T-helper 2 cell treated with Interferon-gamma antibody and Interleukin-4, amounts not matched to agents 5 μg/mL and 100 μg/mL, for 36 hours (primary cell): ENCODE measurements around the gene TRAM2.

ENCODE experiments used
- DNase-seq: peaks from one replicate; pipeline ENCODE4 v3.0.0; 2021; ENCODE audit warnings: low spot score
- H3K27ac Mint-ChIP-seq: one replicate; pipeline ENCODE4 v1.8.0; 2021; ENCODE audit warnings: mild to moderate bottlenecking, mixed read lengths
- H3K27me3 Mint-ChIP-seq: one replicate; pipeline ENCODE4 v1.8.0; 2021; ENCODE audit warnings: low read depth, mixed read lengths
- H3K36me3 Mint-ChIP-seq: one replicate; pipeline ENCODE4 v1.8.0; 2021; ENCODE audit warnings: low read depth, mixed read lengths
- H3K4me1 Mint-ChIP-seq: one replicate; pipeline ENCODE4 v1.8.0; 2021; ENCODE audit warnings: low read depth, mixed read lengths
- H3K4me3 Mint-ChIP-seq: one replicate; pipeline ENCODE4 v1.8.0; 2022; ENCODE audit warnings: mild to moderate bottlenecking, moderate library complexity, mixed read lengths
- H3K9me3 Mint-ChIP-seq: one replicate; pipeline ENCODE4 v1.8.0; 2021; ENCODE audit warnings: mixed read lengths

The TRAM2 gene

DNA sequence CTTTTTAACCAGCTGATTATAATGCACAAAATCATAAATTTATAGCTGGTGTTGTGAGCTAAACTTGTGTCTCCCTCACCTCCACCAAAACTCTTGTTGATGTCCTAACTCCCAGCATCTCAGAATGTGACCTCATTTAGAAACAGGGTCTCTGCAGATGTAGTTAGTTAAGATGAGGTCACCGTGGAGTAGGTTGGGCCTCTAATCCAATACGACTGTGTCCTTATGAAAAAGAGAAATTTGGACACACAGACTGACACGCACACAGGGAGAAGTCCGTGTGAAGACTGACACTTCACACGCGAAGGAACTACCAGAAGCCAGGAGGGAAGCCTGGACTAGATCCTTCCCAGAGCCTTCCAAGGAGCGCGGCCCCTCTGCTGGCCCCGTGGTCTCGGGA lies 46.5 kb downstream of the TRAM2 start:
- Mint-ChIP-seq H3K27ac (no peak overlapping the region), H3K27me3 (no peaks in the 10 kb centered on the region)

GRCh38 chr6:52529311-52529710 lies 47.5 kb downstream of the TRAM2 start:
- no peaks in the 10 kb centered on the region for H3K27me3 Mint-ChIP-seq
- no peak overlapping the region for H3K27ac Mint-ChIP-seq
- H3K36me3 Mint-ChIP-seq: peaks cover 5% of the 10 kb centered on the region
- H3K9me3 Mint-ChIP-seq: no peaks in the 10 kb centered on the region
- H3K4me3 Mint-ChIP-seq: no peak overlapping the region
- DNase-seq: no peak
- H3K4me1 Mint-ChIP-seq: peaks cover 10% of the 10 kb centered on the region

More for the DNA sequence above, 46.5 kb downstream of the TRAM2 start:
- Mint-ChIP-seq H3K4me1 (peaks cover 18% of the 10 kb centered on the region), H3K4me3 (no peak overlapping the region), H3K9me3 (no peaks in the 10 kb centered on the region), H3K36me3 (peaks cover 11% of the 10 kb centered on the region)
- no peak for DNase-seq

GRCh38 chr6:52527436-52527835 lies 49.4 kb downstream of the TRAM2 start:
- H3K27ac Mint-ChIP-seq: no peak overlapping the region
- H3K27me3 Mint-ChIP-seq: no peaks in the 10 kb centered on the region
- H3K36me3 Mint-ChIP-seq: no peaks in the 10 kb centered on the region
- DNase-seq: no peak
- H3K4me3 Mint-ChIP-seq: no peak overlapping the region
- no peaks in the 10 kb centered on the region for H3K9me3 Mint-ChIP-seq
- H3K4me1 Mint-ChIP-seq: peaks cover 17% of the 10 kb centered on the region

DNA sequence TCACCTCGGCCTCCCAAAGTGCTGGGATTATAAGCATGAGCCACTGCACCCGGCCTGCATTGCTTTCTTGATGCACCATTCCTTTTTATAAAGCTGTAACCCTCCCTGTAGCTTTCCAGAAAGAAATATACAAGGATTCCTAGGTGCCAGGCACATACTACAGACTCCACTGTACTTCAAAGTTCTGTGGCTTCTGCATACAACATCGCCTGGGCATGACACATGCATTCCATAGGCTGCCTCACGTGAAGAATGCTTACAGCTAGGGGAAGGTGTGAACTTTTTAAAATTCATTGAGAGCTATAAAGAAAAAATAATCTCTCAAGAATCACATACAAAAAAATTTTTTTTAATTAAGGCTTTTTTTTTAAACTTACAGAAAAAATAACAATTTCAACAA lies 50.2 kb downstream of the TRAM2 start:
- Mint-ChIP-seq H3K27ac (no peak overlapping the region), H3K27me3 (no peaks in the 10 kb centered on the region)
- DNase-seq: no peak

DNA sequence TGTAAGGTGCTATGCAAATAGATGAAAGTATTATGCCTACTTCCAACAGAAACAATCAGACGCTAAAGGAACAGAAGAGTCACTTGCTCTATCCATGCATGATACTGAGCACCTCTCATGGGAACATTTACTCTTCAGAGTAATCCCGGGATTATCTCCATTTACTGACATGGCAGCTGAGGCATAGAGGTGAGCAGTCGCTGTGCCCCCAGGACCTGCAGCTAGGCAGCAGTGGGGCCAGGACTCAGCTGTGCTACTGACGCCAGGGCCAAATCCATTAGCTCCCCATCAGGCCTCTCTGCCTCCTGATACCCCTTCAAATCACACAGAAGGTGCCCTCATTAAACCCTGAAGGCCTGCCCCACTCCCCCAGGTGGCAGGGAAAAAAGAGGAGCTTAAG lies 51.9 kb downstream of the TRAM2 start:
- no peaks in the 10 kb centered on the region for H3K9me3 Mint-ChIP-seq
- peaks cover 16% of the 10 kb centered on the region for H3K4me1 Mint-ChIP-seq
- H3K27ac Mint-ChIP-seq: no peak overlapping the region
- DNase-seq: no peak
- H3K4me3 Mint-ChIP-seq: no peak overlapping the region
- no peaks in the 10 kb centered on the region for H3K36me3 Mint-ChIP-seq
- no peaks in the 10 kb centered on the region for H3K27me3 Mint-ChIP-seq

More for the DNA sequence above, 50.2 kb downstream of the TRAM2 start:
- Mint-ChIP-seq H3K4me3 (no peak overlapping the region), H3K36me3 (no peaks in the 10 kb centered on the region), H3K9me3 (no peaks in the 10 kb centered on the region), H3K4me1 (peaks cover 17% of the 10 kb centered on the region)

DNA sequence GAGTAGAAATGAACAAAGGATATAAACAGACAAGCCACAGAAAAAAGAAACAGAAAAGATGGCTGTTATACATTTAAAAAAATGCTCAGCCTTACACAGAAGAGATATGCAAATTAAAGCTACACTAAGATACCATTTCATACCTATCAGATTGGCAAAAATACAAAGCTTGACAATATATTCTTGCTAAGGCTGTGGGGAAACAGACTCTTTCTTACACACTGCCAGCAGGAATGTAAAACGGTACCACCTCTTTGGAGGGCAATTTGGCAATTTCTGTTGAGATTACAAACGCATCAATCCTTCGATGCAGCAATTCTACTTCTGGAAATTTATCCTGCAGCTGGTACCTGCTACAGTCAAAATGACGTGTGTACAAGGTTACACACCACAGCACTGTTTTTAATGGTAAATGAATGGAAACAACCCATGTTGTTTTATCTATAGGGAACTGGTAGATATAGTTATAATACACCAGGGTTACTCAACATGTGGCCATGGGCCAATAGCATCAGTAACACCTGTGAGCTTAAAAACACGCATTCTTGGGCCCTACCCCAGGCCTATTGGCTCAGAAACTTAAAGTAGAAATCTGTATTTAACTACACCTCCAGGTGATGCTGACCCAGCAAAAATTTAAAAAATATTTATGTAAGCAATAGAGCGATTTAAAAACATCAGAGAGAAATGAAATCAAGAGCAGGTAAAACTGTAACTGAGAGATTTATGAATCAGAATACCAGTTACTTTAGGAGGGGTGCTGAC lies 53.3 kb downstream of the TRAM2 start:
- DNase-seq: no peak
- H3K27ac Mint-ChIP-seq: no peak overlapping the region

GRCh38 chr6:52522655-52523054 lies 54.2 kb downstream of the TRAM2 start:
- Mint-ChIP-seq H3K4me3 (no peak overlapping the region), H3K4me1 (peaks cover 16% of the 10 kb centered on the region), H3K9me3 (no peaks in the 10 kb centered on the region), H3K27me3 (no peaks in the 10 kb centered on the region), H3K27ac (no peak overlapping the region), H3K36me3 (peaks cover 7% of the 10 kb centered on the region)
- no peak for DNase-seq

More for the DNA sequence above, 53.3 kb downstream of the TRAM2 start:
- Mint-ChIP-seq H3K4me1 (peaks cover 13% of the 10 kb centered on the region), H3K36me3 (peaks cover 7% of the 10 kb centered on the region), H3K27me3 (no peaks in the 10 kb centered on the region), H3K9me3 (no peaks in the 10 kb centered on the region), H3K4me3 (no peak overlapping the region)

- H3K4me1 Mint-ChIP-seq: peaks cover 17% of the 10 kb centered on the region
- H3K27me3 Mint-ChIP-seq: no peaks in the 10 kb centered on the region
- H3K9me3 Mint-ChIP-seq: no peaks in the 10 kb centered on the region
- no peak overlapping the region for H3K4me3 Mint-ChIP-seq
- no peak for DNase-seq
- no peak overlapping the region for H3K27ac Mint-ChIP-seq
- peaks cover 7% of the 10 kb centered on the region for H3K36me3 Mint-ChIP-seq
These were observed 54.7 kb downstream of the TRAM2 start for GRCh38 chr6:52522151-52522626.

DNA sequence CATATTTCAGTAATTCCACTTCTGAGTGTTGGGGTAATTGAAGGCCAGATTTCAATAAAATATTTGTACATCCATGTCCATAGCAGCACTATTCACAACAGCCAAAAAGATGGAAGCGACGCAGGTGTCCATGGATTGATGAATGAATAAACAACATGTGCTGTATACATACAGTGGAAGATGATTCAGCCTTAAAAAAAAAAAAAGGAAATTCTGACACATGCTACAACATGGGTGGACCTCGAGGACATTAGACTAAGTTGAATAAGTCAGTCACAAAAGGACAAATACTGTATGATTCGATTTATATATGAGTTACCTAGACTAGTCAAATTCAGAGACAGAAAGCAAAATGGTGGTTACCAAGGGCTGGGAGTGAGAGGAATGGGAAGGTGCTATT lies 57.2 kb downstream of the TRAM2 start:
- no peaks in the 10 kb centered on the region for H3K27me3 Mint-ChIP-seq
- H3K9me3 Mint-ChIP-seq: no peaks in the 10 kb centered on the region
- H3K27ac Mint-ChIP-seq: no peak overlapping the region
- H3K4me3 Mint-ChIP-seq: no peak overlapping the region
- DNase-seq: no peak
- peaks cover 28% of the 10 kb centered on the region for H3K4me1 Mint-ChIP-seq
- H3K36me3 Mint-ChIP-seq: peaks cover 15% of the 10 kb centered on the region

DNA sequence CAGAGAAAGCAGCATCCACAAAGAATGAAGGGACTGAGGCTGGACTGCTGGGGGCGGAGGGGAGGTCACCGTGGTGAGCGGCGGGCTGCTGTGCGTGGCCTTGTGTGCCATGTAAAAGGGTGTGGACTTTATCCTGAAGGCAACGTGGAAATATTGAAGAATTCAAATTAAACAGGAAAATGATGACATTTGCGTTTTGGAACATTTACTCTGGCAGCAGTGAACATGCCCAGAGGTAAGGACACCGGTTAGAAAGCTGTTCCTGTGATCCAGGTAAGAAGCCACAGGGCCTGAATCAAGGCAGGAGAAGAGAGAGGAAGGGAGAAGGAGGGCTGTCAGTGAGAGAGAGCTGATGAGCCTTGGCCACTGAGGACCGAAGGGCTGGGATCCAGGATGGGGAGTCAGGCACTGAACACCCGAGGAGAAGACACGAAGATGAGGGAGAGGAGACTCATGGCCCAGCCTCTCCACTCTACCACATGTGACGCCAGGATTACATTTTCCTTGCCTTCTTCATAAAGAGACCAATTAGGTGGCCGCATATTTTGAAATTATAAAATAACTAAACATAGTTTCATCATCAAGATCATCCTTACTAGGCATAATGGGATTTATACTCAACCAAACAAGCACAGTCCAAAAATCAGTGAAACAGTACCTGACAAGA lies 58.4 kb downstream of the TRAM2 start:
- H3K27me3 Mint-ChIP-seq: no peaks in the 10 kb centered on the region
- H3K36me3 Mint-ChIP-seq: peaks cover 18% of the 10 kb centered on the region
- H3K9me3 Mint-ChIP-seq: no peaks in the 10 kb centered on the region
- H3K27ac Mint-ChIP-seq: no peak overlapping the region
- peaks cover 22% of the 10 kb centered on the region for H3K4me1 Mint-ChIP-seq
- H3K4me3 Mint-ChIP-seq: no peak overlapping the region
- no peak for DNase-seq

- peaks cover 18% of the 10 kb centered on the region for H3K36me3 Mint-ChIP-seq
- H3K27ac Mint-ChIP-seq: peak overlapping the region; percentile 9
- no peak overlapping the region for H3K4me3 Mint-ChIP-seq
- no peaks in the 10 kb centered on the region for H3K9me3 Mint-ChIP-seq
- H3K27me3 Mint-ChIP-seq: no peaks in the 10 kb centered on the region
- peak; percentile 55 for DNase-seq
- H3K4me1 Mint-ChIP-seq: peaks cover 20% of the 10 kb centered on the region
These were observed 59.2 kb downstream of the TRAM2 start for GRCh38 chr6:52517502-52518278.

DNA sequence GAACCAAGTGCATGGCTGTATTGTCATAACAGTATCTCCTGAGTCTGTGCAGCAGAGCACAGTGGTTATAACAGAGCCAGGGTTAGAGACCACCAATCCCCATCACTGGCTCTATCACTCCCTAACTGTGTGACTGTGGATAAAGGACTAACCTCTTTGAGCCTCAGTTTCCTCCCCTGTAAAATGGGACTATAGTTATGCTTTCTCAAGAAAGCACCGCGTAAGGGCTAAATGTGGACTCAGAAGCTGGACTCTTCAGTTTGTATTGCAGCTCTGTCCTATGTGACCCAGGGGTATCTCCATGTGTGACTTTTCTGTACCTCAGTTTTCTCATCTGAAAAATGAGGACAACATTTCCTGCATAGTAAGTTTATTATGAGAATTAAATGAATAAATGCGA lies 59.9 kb downstream of the TRAM2 start:
- no peak for DNase-seq
- Mint-ChIP-seq H3K9me3 (no peaks in the 10 kb centered on the region), H3K4me3 (no peak overlapping the region), H3K27me3 (no peaks in the 10 kb centered on the region), H3K4me1 (peaks cover 16% of the 10 kb centered on the region), H3K36me3 (peaks cover 18% of the 10 kb centered on the region), H3K27ac (no peak overlapping the region)

- Mint-ChIP-seq H3K27ac (no peak overlapping the region), H3K4me1 (peaks cover 16% of the 10 kb centered on the region), H3K9me3 (no peaks in the 10 kb centered on the region), H3K36me3 (peaks cover 18% of the 10 kb centered on the region), H3K4me3 (no peak overlapping the region), H3K27me3 (no peaks in the 10 kb centered on the region)
- no peak for DNase-seq
These were observed 60.6 kb downstream of the TRAM2 start for GRCh38 chr6:52516269-52516668.
